SK-N-MC (cell line): ENCODE measurements around the gene MKRN2.

Experiments used
- DNase-seq: peaks from one replicate; pipeline ENCODE4 v3.0.0-alpha.2; 2011; ENCODE audit warnings: low read depth, low spot score
- H3K27ac ChIP-seq: fragments of 200-600 bp; sonication (generic); 2 replicates; pipeline ENCODE4 v1.5.1; 2016; ENCODE audit warnings: mixed run types
- H3K36me3 ChIP-seq: fragments of 200-600 bp; sonication (generic); 2 replicates; pipeline ENCODE4 v1.6.1; 2017; ENCODE audit warnings: antibody characterized with exemption, low read length, mixed read lengths; ENCODE audit not compliant: insufficient read depth
- H3K4me3 ChIP-seq: fragments of 200-600 bp; sonication (generic); 2 replicates; pipeline ENCODE4 v1.5.1; 2016
- H3K9ac ChIP-seq: fragments of 200-600 bp; sonication (generic); 2 replicates; pipeline ENCODE4 v1.8.0; 2017; ENCODE audit warnings: mixed run types, mixed read lengths; ENCODE audit not compliant: insufficient read length
- H3K9me3 ChIP-seq: fragments of 200-600 bp; sonication (generic); 2 replicates; pipeline ENCODE4 v1.6.1; 2017; ENCODE audit warnings: low read depth, mild to moderate bottlenecking, antibody characterized with exemption, low read length, moderate library complexity, mixed read lengths
- EZH2 ChIP-seq: fragments of 200-600 bp; sonication (generic); IDR thresholded peaks from one replicate; pipeline ENCODE4 v1.6.1; 2017; ENCODE audit warnings: antibody characterized with exemption
- FOXP2 ChIP-seq: optimal IDR thresholded peaks from 2 replicates; pipeline ENCODE3; 2011; ENCODE audit warnings: mild to moderate bottlenecking, moderate library complexity; ENCODE audit not compliant: insufficient read depth; ENCODE audit errors: extremely low read length, control extremely low read depth
- POLR2AphosphoS5 ChIP-seq: IDR thresholded peaks from 2 replicates; pipeline ENCODE4 v1.6.1; 2012; ENCODE audit warnings: mild to moderate bottlenecking, low read depth, low read length, borderline replicate concordance

MKRN2 gene

GRCh38 chr3:12560505-12561190, 3.8 kb downstream of the MKRN2 start:
- H3K4me3 ChIP-seq = no peak overlapping the region
- DNase-seq = no peak
- H3K36me3 ChIP-seq = no peaks in the 10 kb centered on the region
- H3K27ac ChIP-seq = no peak overlapping the region
- no peak overlapping the region for H3K9ac ChIP-seq
- no peak for TF ChIP-seq FOXP2
- no peak for TF ChIP-seq POLR2AphosphoS5
- no peak for TF ChIP-seq EZH2
- H3K9me3 ChIP-seq = no peaks in the 10 kb centered on the region

GRCh38 chr3:12561397-12561796, 4.5 kb downstream of the MKRN2 start:
- TF ChIP-seq FOXP2 (no peak), POLR2AphosphoS5 (no peak), EZH2 (no peak)
- Histone ChIP-seq H3K9me3 (no peaks in the 10 kb centered on the region), H3K9ac (no peak overlapping the region), H3K4me3 (no peak overlapping the region), H3K27ac (no peak overlapping the region), H3K36me3 (no peaks in the 10 kb centered on the region)
- DNase-seq = no peak

GRCh38 chr3:12562451-12562850, 5.6 kb downstream of the MKRN2 start:
- TF ChIP-seq FOXP2 (no peak), POLR2AphosphoS5 (no peak), EZH2 (no peak)
- H3K36me3 ChIP-seq = no peaks in the 10 kb centered on the region

GRCh38 chr3:12566976-12567375, 10.1 kb downstream of the MKRN2 start:
- TF ChIP-seq FOXP2 (no peak), EZH2 (no peak), POLR2AphosphoS5 (no peak)
- H3K9ac ChIP-seq = no peak overlapping the region
- peaks cover under 1% of the 10 kb centered on the region; the same call in 1 of the 2 replicates for H3K36me3 ChIP-seq
- DNase-seq = no peak
- H3K27ac ChIP-seq = no peak overlapping the region
- H3K9me3 ChIP-seq = no peaks in the 10 kb centered on the region
- no peak overlapping the region for H3K4me3 ChIP-seq

More at GRCh38 chr3:12562451-12562850, 5.6 kb downstream of the MKRN2 start:
- Histone ChIP-seq H3K9me3 (no peaks in the 10 kb centered on the region), H3K4me3 (no peak overlapping the region), H3K9ac (no peak overlapping the region), H3K27ac (no peak overlapping the region)
- DNase-seq = no peak

- no peak for DNase-seq
- no peak overlapping the region for H3K4me3 ChIP-seq
- peaks cover 12% of the 10 kb centered on the region; the same call in 1 of the 2 replicates for H3K36me3 ChIP-seq
- H3K9me3 ChIP-seq = no peaks in the 10 kb centered on the region
- TF ChIP-seq FOXP2 (no peak), EZH2 (no peak), POLR2AphosphoS5 (no peak)
- H3K27ac ChIP-seq = no peak overlapping the region
- H3K9ac ChIP-seq = no peak overlapping the region
Measured at GRCh38 chr3:12568747-12569146, 11.9 kb downstream of the MKRN2 start.

- no peak for DNase-seq
- Histone ChIP-seq H3K9ac (no peak overlapping the region), H3K9me3 (no peaks in the 10 kb centered on the region), H3K27ac (no peak overlapping the region), H3K4me3 (no peak overlapping the region), H3K36me3 (peaks cover 12% of the 10 kb centered on the region; the same call in 1 of the 2 replicates)
- TF ChIP-seq EZH2 (no peak), POLR2AphosphoS5 (no peak), FOXP2 (no peak)
Measured at GRCh38 chr3:12569836-12570235, 12.9 kb downstream of the MKRN2 start.

GRCh38 chr3:12571986-12572385, 15.1 kb downstream of the MKRN2 start:
- TF ChIP-seq POLR2AphosphoS5 (no peak), EZH2 (no peak), FOXP2 (no peak)
- H3K4me3 ChIP-seq = no peak overlapping the region
- H3K36me3 ChIP-seq = peaks cover 15% of the 10 kb centered on the region; the same call in 1 of the 2 replicates

GRCh38 chr3:12574131-12574530, 17.2 kb downstream of the MKRN2 start:
- TF ChIP-seq FOXP2 = no peak
- no peak for TF ChIP-seq POLR2AphosphoS5
- TF ChIP-seq EZH2 = no peak
- Histone ChIP-seq H3K36me3 (peaks cover 15% of the 10 kb centered on the region; the same call in 1 of the 2 replicates), H3K9ac (no peak overlapping the region), H3K9me3 (no peaks in the 10 kb centered on the region), H3K4me3 (no peak overlapping the region), H3K27ac (no peak overlapping the region)
- DNase-seq = no peak

More at GRCh38 chr3:12571986-12572385, 15.1 kb downstream of the MKRN2 start:
- H3K9me3 ChIP-seq = no peaks in the 10 kb centered on the region
- H3K9ac ChIP-seq = no peak overlapping the region
- no peak for DNase-seq
- H3K27ac ChIP-seq = no peak overlapping the region

- Histone ChIP-seq H3K36me3 (peaks cover 15% of the 10 kb centered on the region; the same call in 1 of the 2 replicates), H3K9me3 (no peaks in the 10 kb centered on the region), H3K9ac (no peak overlapping the region), H3K27ac (no peak overlapping the region), H3K4me3 (no peak overlapping the region)
- no peak for DNase-seq
- TF ChIP-seq EZH2 = no peak
- TF ChIP-seq FOXP2 = no peak
- TF ChIP-seq POLR2AphosphoS5 = no peak
Measured at GRCh38 chr3:12574661-12575060, 17.8 kb downstream of the MKRN2 start.

- no peak for DNase-seq
- no peak overlapping the region for H3K9ac ChIP-seq
- peaks cover 10% of the 10 kb centered on the region; the same call in 1 of the 2 replicates for H3K36me3 ChIP-seq
- H3K27ac ChIP-seq = no peak overlapping the region
- TF ChIP-seq FOXP2 (no peak), POLR2AphosphoS5 (no peak), EZH2 (no peak)
- H3K4me3 ChIP-seq = no peak overlapping the region
- H3K9me3 ChIP-seq = no peaks in the 10 kb centered on the region
Measured at GRCh38 chr3:12577379-12577778, 20.5 kb downstream of the MKRN2 start.
